Ammon's horn (tissue), 1 donor: ENCODE data around the gene GJC1.

Experiments used
- DNase-seq: peaks from one replicate; pipeline ENCODE4 v3.0.0-alpha.2; 2016; ENCODE audit warnings: low spot score

GJC1 gene

GRCh38 chr17:44829523-44830358, at the start of gene GJC1:
Gene GJC1 (minus strand): TSS chr17:44830287. CDS start chr17:44805817, 24,470 bp downstream.
- no peak for DNase-seq

- DNase-seq, result no peak
These were observed 49.3 kb upstream of the GJC1 start for GRCh38 chr17:44879376-44879775.

- peak; percentile 30 for DNase-seq
These were observed 48.6 kb upstream of the GJC1 start for GRCh38 chr17:44878627-44879221.

GRCh38 chr17:44877121-44877520, 47.0 kb upstream of the GJC1 start:
- DNase-seq, result no peak

GRCh38 chr17:44875761-44876160, 45.7 kb upstream of the GJC1 start:
- no peak for DNase-seq

- DNase-seq, result peak; percentile 8
These were observed 42.2 kb upstream of the GJC1 start for GRCh38 chr17:44872131-44872768.

- DNase-seq, result no peak
These were observed 41.5 kb upstream of the GJC1 start for GRCh38 chr17:44871556-44871955.

GRCh38 chr17:44867841-44868240, 37.8 kb upstream of the GJC1 start:
- DNase-seq, result no peak

GRCh38 chr17:44865931-44866330, 35.8 kb upstream of the GJC1 start:
- no peak for DNase-seq

- DNase-seq, result peak; percentile 81
These were observed 35.2 kb upstream of the GJC1 start for GRCh38 chr17:44865231-44865660.

GRCh38 chr17:44864831-44865230, 34.7 kb upstream of the GJC1 start:
- DNase-seq, result no peak

- no peak for DNase-seq
These were observed 33.2 kb upstream of the GJC1 start for GRCh38 chr17:44863061-44863918.

GRCh38 chr17:44862278-44862914, 32.3 kb upstream of the GJC1 start:
- no peak for DNase-seq

- DNase-seq, result no peak
These were observed 29.6 kb upstream of the GJC1 start for GRCh38 chr17:44859701-44860100.

GRCh38 chr17:44854192-44854591, 24.1 kb upstream of the GJC1 start:
- DNase-seq, result no peak

GRCh38 chr17:44850612-44851011, 20.5 kb upstream of the GJC1 start:
- no peak for DNase-seq

- no peak for DNase-seq
These were observed 19.9 kb upstream of the GJC1 start for GRCh38 chr17:44850025-44850424.

- DNase-seq, result no peak
These were observed 18.9 kb upstream of the GJC1 start for GRCh38 chr17:44848961-44849489.

- no peak for DNase-seq
These were observed 18.2 kb upstream of the GJC1 start for GRCh38 chr17:44848257-44848795.

- no peak for DNase-seq
These were observed 17.5 kb upstream of the GJC1 start, which contains the start of gene HIGD1B for GRCh38 chr17:44847586-44847985. Gene HIGD1B (plus strand): TSS chr17:44847883. CDS start chr17:44848153, 270 bp downstream.

GRCh38 chr17:44846206-44846605, 16.1 kb upstream of the GJC1 start:
- no peak for DNase-seq
